Spleen (tissue), 7 donors: Measurements from ENCODE around the gene TSPAN18.
A peak's percentile ranks its signal among the peaks of the same experiment; 100 is the strongest.

Experiments
- POLR2A ChIP-seq, 3 donors: fragments of 450-650 bp; IDR thresholded peaks; one replicate each; pipeline ENCODE4 v1.5.1; 2017; ENCODE audit warnings: antibody characterized with exemption in 3 of 3, mild to moderate bottlenecking in 1 of 3
- POLR2AphosphoS5 ChIP-seq, 3 donors: sonication (generic); formaldehyde crosslinking; IDR thresholded peaks; one replicate each; pipeline ENCODE4 v1.5.1; 2017; ENCODE audit warnings: antibody characterized with exemption in 3 of 3
- TF ChIP-seq, protein P1 (sequence below), 11 experiments: fragments of 200-600 bp in 7 of 11; fragments of 450-650 bp in 4 of 11; sonication (generic) in 4 of 11; IDR thresholded peaks in 8 of 11; conservative IDR thresholded peaks in 3 of 11; 1 replicate in 7 of 11; 2 replicates in 4 of 11; pipeline versions ENCODE4 v1.4.0 to v1.8.0; 2016 to 2021; ENCODE audit warnings: antibody characterized with exemption in 11 of 11, inconsistent platforms in 4 of 11, mild to moderate bottlenecking in 1 of 11
- donor health status: DM: no; HTN: no; CAD: no; lungs with moderate emphysema.
- donor health status: DM: no; HTN: no; CAD: no.
- donor health status: DM: no; HTN: no; CAD: no.

DNA sequence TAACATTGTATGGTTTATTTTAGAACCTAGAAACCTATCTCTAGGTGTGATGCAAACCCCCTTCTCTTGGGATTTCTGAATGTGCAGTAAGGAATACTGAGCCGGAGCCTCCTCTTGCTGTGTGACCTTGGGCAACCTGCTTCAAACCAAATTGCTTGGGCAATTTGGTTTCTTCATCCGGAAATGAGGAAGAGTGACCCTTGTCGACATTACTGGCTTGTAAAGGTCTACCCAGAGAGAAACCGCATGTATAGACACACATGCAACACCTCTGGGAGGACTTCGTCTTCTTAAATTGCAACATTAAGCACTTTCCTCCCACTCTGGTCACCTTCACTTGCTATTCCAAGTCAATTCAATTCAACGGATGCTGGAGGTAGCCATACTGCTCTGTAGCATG is 243.5 kb downstream of the TSPAN18 start:
- TF ChIP-seq, protein P1, sequence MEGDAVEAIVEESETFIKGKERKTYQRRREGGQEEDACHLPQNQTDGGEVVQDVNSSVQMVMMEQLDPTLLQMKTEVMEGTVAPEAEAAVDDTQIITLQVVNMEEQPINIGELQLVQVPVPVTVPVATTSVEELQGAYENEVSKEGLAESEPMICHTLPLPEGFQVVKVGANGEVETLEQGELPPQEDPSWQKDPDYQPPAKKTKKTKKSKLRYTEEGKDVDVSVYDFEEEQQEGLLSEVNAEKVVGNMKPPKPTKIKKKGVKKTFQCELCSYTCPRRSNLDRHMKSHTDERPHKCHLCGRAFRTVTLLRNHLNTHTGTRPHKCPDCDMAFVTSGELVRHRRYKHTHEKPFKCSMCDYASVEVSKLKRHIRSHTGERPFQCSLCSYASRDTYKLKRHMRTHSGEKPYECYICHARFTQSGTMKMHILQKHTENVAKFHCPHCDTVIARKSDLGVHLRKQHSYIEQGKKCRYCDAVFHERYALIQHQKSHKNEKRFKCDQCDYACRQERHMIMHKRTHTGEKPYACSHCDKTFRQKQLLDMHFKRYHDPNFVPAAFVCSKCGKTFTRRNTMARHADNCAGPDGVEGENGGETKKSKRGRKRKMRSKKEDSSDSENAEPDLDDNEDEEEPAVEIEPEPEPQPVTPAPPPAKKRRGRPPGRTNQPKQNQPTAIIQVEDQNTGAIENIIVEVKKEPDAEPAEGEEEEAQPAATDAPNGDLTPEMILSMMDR (IDR thresholded peaks at IDR 0.05 in 8 of 11, conservative IDR thresholded peaks at IDR 0.05 in 3 of 11) = no peak
- no peak for TF ChIP-seq POLR2A (IDR thresholded peaks at IDR 0.05)
- peak in 1 of 3 donors; percentile 43 for TF ChIP-seq POLR2AphosphoS5 (IDR thresholded peaks at IDR 0.05)
